Activated CD4-positive, alpha-beta T cell treated with anti-CD3 and anti-CD28 coated beads, Interleukin-2, Interleukin-4, amounts not matched to agents 100 ng/mL and 50 ng/mL, durations not matched to agents 16 hours and 8 hours (primary cell): Measurements from ENCODE around the gene SH3BGRL2.
A peak's percentile ranks its signal among the peaks of the same experiment; 100 is the strongest.

ENCODE experiments used
- DNase-seq: peaks from one replicate; pipeline ENCODE4 v3.0.0-alpha.2; 2020; ENCODE audit warnings: low spot score

Gene SH3BGRL2

DNA sequence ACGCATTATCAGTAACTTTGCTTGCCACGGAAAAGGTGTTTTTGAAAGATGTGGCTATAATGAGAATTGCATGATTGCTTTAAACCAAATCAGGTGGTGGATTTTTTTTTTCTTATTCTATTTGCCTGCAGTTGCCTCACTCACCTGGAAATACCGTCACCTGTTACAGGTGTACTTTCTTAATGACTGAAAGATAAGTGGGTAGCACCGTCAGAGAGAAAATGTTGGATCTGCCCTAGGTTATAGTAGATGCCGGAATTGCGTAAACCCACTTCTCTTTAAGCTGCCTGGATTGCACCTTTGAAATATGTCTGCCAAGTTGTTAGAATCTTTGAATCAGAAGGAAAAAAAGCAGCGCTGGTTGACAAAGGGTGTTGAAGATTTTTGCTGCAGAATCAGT lies 68.5 kb downstream of the SH3BGRL2 start:
- DNase-seq, result no peak

GRCh38 chr6:79702691-79703090 lies 71.6 kb downstream of the SH3BGRL2 start:
- DNase-seq, result peak; percentile 12

DNA sequence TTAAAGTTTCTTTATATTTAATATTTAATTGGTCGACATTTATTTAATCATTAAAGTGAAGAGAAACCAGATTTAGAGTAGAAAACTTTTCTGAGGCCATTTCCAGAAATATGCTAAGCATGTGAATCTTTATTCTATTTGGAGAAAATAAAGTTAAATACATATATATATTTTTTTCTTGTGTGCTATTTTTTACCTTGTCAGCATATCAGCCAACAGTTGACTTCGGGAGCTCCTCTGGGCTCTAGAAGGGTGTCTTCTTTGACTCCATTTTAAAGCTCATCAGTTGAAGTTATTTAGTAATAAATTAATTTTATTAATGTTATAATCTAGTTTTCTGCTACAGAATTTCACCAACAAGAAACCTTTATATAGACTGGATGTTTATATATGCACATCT lies 73.1 kb downstream of the SH3BGRL2 start:
- DNase-seq, result no peak

- no peak for DNase-seq
These were observed 74.4 kb downstream of the SH3BGRL2 start for GRCh38 chr6:79705456-79705995.

DNA sequence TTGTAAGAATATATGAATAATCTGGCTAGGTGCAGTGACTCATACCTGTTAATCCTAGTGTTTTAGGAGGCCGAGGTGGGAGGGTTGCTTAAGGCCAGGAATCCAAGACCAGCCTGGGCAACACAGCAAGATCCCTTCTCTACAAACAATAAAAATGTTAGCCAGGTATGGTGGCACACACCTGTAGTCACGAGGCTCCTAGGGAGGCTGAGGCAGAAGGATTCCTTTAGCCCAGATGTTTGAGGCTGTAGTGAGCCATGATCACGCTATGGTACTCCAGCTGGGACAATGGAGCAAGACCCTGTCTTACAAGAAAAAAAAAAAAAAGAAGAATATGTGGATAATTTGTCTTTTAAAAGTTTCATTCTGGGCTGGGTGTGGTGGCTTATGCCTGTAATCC lies 75.4 kb downstream of the SH3BGRL2 start:
- no peak for DNase-seq

DNA sequence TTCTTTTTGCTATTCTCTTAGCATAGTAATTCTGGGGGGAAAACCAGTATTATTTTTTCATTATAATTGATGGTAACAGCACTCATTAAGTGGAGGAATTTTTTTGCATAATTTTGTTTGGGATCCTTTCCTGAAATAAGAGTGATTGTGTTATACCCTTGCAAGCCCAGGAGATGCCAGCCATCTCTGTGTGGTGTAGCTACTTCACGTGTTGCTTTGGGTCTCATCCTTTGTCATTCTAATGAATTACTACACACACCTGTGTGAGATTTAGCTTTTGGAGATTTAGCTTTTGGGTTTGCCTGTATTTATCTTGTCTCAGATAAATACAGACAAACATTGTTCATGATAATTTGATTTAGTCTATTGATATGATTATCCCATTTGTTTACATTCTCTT lies 76.5 kb downstream of the SH3BGRL2 start:
- no peak for DNase-seq

GRCh38 chr6:79708095-79708791 lies 77.1 kb downstream of the SH3BGRL2 start:
- no peak for DNase-seq

- DNase-seq, result no peak
These were observed 79.0 kb downstream of the SH3BGRL2 start for GRCh38 chr6:79710127-79710526.

DNA sequence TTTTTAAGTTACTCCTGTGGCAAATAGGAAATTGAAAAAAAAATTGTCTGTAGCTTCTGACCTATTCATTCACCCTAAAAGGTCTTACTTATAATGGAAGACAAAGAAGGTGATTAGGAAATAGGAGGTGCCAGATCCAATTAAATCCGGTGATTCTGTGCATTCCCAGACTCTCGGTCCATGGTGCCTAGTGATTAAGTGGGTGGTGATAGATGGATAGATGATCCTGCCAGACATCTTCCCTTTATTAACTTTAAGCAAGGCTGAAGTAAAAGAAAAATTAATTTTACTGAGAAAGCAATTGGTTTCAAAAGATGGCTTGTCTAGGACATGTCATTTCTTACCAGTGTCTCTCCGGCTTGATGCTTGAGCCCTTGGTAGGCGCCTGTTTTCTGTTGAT lies 80.0 kb downstream of the SH3BGRL2 start:
- no peak for DNase-seq

DNA sequence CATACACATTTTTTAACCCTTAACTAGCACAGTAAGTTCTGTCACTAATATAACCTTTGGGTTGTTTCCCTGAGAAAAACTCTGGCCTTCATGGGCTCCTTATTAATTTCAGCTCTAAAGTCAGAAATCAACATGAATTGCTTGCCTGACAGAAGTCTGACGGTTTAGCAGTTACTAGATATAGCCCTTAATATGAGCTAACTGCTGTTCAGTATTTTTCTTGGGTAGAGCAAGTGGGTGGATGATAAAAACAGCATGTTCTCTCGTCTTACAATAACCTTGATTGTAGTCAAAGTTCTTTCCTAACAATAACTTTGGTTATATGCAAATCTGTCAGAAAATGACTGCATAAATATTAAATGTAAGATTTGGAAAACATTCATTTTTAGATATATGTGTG lies 81.0 kb downstream of the SH3BGRL2 start:
- DNase-seq, result no peak

GRCh38 chr6:79712616-79713135 lies 81.5 kb downstream of the SH3BGRL2 start:
- DNase-seq, result no peak

DNA sequence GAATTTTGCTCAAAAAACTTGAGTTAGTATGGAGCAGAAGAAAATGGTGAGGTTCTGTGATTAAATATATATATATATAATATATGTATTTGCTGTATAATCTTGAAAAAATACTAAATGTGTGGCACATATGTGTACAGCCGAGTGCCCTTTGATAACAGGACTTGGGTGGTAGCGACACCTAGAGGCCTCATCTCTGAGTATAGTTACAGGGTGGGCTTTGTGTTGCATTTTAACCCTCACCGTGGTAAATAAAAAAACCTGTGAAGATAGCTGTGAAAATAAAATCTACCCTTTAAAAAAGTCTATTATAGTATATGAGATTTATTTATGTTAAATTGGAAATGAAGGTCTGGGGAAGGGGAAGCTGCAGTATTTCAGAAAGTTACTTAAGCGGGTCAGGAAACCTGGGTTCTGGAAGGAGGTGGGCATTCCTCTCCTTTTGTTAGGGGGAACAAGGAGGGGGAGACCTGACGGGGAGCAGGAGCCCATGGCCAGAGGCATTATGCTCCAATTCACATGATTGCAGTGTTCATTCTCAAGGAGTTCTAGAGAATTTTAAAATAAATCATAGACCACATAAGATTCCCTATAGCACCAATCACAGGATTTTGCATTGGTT lies 82.7 kb downstream of the SH3BGRL2 start:
- peak; percentile 36 for DNase-seq

DNA sequence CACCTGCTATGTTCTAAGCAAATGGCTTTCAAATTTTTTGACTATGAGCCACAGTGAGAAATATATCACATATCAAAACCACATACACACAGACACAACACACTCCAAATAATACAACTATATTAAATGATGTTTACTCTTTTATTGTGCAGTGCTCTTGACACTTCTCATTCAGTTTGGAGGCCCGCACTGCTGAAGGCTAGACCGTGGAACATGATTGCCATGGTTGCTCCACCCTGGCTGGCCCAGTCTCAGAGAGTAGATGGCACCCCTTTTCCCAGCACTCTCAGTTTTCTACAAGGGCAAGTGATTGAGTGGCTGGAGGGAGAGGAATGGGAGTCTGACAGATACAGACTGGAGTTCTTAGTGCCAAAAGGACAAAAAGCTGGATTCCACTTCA lies 86.9 kb downstream of the SH3BGRL2 start:
- no peak for DNase-seq

DNA sequence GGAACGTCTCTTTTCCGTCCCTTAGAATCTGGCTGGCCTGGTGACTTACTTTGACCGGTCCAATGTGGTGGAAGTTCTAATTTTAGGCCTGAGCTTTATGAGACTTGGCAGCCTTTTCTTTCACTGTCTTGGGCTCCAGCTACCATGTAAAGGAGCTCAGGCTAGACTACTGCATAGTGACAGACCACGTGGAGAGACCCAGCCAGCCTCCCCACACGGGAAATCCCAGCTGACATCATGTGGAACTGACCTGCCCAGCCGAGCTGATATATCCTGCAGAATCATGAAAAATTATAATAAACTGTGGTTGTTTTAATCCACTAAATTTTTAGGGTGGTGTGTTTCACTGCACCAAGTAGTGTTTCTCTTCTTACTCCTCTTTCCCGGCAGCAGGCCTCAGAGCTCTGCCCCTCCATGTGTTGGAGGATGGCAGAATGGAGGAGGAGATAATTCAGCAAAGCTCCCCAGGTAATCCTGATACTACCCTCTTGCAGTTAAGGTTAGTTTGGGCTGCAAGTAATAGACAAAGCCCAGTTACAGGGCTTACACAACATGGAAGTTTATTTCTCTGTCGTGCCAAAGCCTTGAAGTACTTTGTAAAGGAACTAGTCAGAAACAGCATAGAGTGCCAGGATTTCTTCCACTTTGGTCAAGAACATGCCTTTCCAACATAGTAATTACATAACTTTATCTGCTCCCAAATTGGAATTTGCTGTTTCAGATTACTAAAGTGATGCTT lies 87.5 kb downstream of the SH3BGRL2 start:
- no peak for DNase-seq

- DNase-seq, result no peak
These were observed 88.3 kb downstream of the SH3BGRL2 start for GRCh38 chr6:79719248-79719960.

DNA sequence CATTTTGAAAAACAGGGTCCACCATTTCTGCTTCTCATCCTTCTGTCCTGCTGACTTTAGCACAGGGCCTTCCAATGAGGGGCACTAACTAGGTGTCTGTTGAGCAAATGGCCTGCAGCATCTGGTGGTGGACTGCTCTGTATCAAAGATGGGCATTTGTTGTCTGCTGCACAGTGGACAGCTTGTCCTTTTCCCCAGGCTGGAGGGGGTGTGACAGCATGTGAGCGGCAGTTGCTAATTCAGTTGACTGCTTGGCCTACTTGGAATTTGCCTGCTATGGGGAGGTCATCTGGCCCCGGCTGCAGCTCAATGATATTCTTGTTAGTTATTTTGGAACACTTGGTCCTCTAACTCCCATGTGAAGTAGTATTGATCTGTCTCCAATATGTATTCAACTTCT lies 93.7 kb downstream of the SH3BGRL2 start:
- no peak for DNase-seq

DNA sequence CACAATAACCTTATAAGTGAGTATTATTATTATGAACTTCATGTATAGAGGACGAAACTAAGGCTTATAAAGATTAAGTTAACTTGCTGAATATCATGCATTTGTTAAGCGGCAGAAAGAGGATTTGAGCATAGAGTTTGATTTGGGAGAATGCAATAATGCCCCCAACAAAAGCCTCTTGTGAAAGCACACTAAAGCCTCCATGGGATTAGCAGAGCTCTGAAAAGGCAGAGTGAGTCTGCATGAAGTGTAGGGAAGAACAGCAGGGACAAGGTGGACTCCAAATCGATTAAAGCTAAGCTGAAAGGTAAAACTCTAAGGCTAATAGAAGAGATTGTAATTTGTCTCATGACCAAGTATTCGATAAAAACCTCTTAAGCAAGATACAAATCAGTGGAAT lies 100.3 kb downstream of the SH3BGRL2 start:
- DNase-seq, result no peak

- DNase-seq, result no peak
These were observed 102.3 kb downstream of the SH3BGRL2 start for GRCh38 chr6:79733388-79733787.

- no peak for DNase-seq
These were observed 103.2 kb downstream of the SH3BGRL2 start for GRCh38 chr6:79734374-79734773.

GRCh38 chr6:79735183-79735582 lies 104.1 kb downstream of the SH3BGRL2 start:
- DNase-seq, result no peak

DNA sequence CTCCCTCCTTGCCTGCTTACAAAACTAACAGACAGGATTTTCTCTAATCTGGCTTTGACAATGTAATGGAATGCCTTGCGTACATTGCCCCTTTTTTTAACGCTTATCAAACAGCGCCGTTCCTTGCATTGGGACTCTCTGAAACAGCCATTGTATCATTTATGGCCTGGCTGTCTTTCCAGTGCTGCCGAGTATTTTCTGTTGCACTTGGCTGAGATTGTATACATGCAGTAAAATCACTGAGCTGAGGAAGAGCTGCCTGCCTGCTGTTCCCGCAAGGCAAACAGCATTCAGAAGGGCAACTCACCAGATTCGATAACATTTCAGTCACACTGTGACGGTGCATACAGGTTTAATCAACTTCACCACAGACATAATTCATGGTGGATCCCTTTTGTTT lies 106.0 kb downstream of the SH3BGRL2 start:
- DNase-seq, result no peak

GRCh38 chr6:79742030-79742429 lies 110.9 kb downstream of the SH3BGRL2 start:
- DNase-seq, result no peak
